Measurements from ENCODE around the gene GNAQ.

The GNAQ gene

GRCh38 chr9:77857513-77858259 lies 173.9 kb downstream of the GNAQ start:
- TF ChIP-seq CTCF (IDR thresholded peaks at IDR 0.05) = no peak
- no peak overlapping the region for H2AFZ ChIP-seq
- H3K27me3 ChIP-seq (ENCODE audit: control insufficient read depth, insufficient read depth, low read length) = no peaks in the 10 kb centered on the region
- H3K36me3 ChIP-seq (ENCODE audit: control insufficient read depth, insufficient read depth, low read length) = no peaks in the 10 kb centered on the region
- no peaks in the 10 kb centered on the region for H3K9me3 ChIP-seq (ENCODE audit: control insufficient read depth, low read length)
- H3K4me2 ChIP-seq (ENCODE audit: low read length) = no peak overlapping the region
- H3K27ac ChIP-seq = no peak overlapping the region
- no peak overlapping the region for H3K4me3 ChIP-seq (ENCODE audit: low read depth, low read length)
- H3K79me2 ChIP-seq = no peaks in the 10 kb centered on the region
- no peaks in the 10 kb centered on the region for H3K4me1 ChIP-seq
- no peak overlapping the region for H3K9ac ChIP-seq

GRCh38 chr9:77856615-77857014 lies 175.0 kb downstream of the GNAQ start:
- H2AFZ ChIP-seq = no peak overlapping the region
- no peak for TF ChIP-seq CTCF (IDR thresholded peaks at IDR 0.05)
- H3K4me3 ChIP-seq (ENCODE audit: low read depth, low read length) = no peak overlapping the region
- no peaks in the 10 kb centered on the region for H3K4me1 ChIP-seq
- no peaks in the 10 kb centered on the region for H3K27me3 ChIP-seq (ENCODE audit: control insufficient read depth, insufficient read depth, low read length)
- no peak overlapping the region for H3K4me2 ChIP-seq (ENCODE audit: low read length)
- H3K79me2 ChIP-seq = no peaks in the 10 kb centered on the region
- H3K27ac ChIP-seq = no peak overlapping the region
- H3K9ac ChIP-seq = no peak overlapping the region
- no peaks in the 10 kb centered on the region for H3K36me3 ChIP-seq (ENCODE audit: control insufficient read depth, insufficient read depth, low read length)
- H3K9me3 ChIP-seq (ENCODE audit: control insufficient read depth, low read length) = no peaks in the 10 kb centered on the region

- Histone ChIP-seq H3K4me1 (no peaks in the 10 kb centered on the region), H3K27me3 (ENCODE audit: control insufficient read depth, insufficient read depth, low read length) (no peaks in the 10 kb centered on the region), H3K27ac (no peak overlapping the region), H3K79me2 (no peaks in the 10 kb centered on the region), H3K4me3 (ENCODE audit: low read depth, low read length) (no peak overlapping the region), H3K36me3 (ENCODE audit: control insufficient read depth, insufficient read depth, low read length) (no peaks in the 10 kb centered on the region), H3K9ac (no peak overlapping the region), H3K9me3 (ENCODE audit: control insufficient read depth, low read length) (no peaks in the 10 kb centered on the region), H2AFZ (no peak overlapping the region), H3K4me2 (ENCODE audit: low read length) (no peak overlapping the region)
- TF ChIP-seq CTCF (IDR thresholded peaks at IDR 0.05) = no peak
These were observed 176.7 kb downstream of the GNAQ start for GRCh38 chr9:77854916-77855311.

GRCh38 chr9:77854258-77854915 lies 177.2 kb downstream of the GNAQ start:
- Histone ChIP-seq H3K9me3 (ENCODE audit: control insufficient read depth, low read length) (no peaks in the 10 kb centered on the region), H3K27ac (no peak overlapping the region), H2AFZ (no peak overlapping the region), H3K27me3 (ENCODE audit: control insufficient read depth, insufficient read depth, low read length) (no peaks in the 10 kb centered on the region), H3K9ac (no peak overlapping the region), H3K79me2 (no peaks in the 10 kb centered on the region), H3K4me3 (ENCODE audit: low read depth, low read length) (no peak overlapping the region), H3K4me2 (ENCODE audit: low read length) (no peak overlapping the region), H3K4me1 (no peaks in the 10 kb centered on the region), H3K36me3 (ENCODE audit: control insufficient read depth, insufficient read depth, low read length) (no peaks in the 10 kb centered on the region)
- TF ChIP-seq CTCF (IDR thresholded peaks at IDR 0.05) = no peak
